Gastrocnemius medialis (tissue), 4 donors: ENCODE results near the gene CUX1. TPM values are rescaled to one million over a fixed set of nuclear protein-coding genes. Genes with fewer than 3 reads are reported as not detected.
"Not testable (repeated sequence)": the region's sequence is repeated elsewhere in the genome, so short reads cannot be mapped to it uniquely, and the experiment has no call there.

Experiments
- ATAC-seq, 2 donors: fragments of 150-250 bp; one replicate each; pipeline ENCODE4 v1.9.1; 2016
- DNase-seq, 2 donors: peaks; one replicate each; pipeline ENCODE4 v3.0.0-alpha.2; 2019
- H3K27ac ChIP-seq, 4 donors: fragments of 200-600 bp; sonication (generic); 1 replicate in 1 of 4; 2 replicates in 3 of 4; pipeline ENCODE4 v1.5.1; 2016 to 2018; ENCODE audit warnings: mild to moderate bottlenecking in 2 of 4, moderate library complexity in 1 of 4
- H3K27me3 ChIP-seq, 3 donors: fragments of 200-600 bp; sonication (generic) in 2 of 3; 1 replicate in 1 of 3; 2 replicates in 2 of 3; pipeline versions ENCODE4 v1.5.1 to v1.6.0; 2016 to 2019; ENCODE audit warnings: mild to moderate bottlenecking in 1 of 3, moderate library complexity in 1 of 3
- H3K36me3 ChIP-seq, 2 donors: fragments of 200-600 bp; sonication (generic) in 1 of 2; one replicate each; pipeline ENCODE4 v1.5.1; 2017 to 2018
- H3K4me1 ChIP-seq, 2 donors: fragments of 200-600 bp; sonication (generic) in 1 of 2; one replicate each; pipeline ENCODE4 v1.5.1; 2016 to 2017; ENCODE audit warnings: mild to moderate bottlenecking in 2 of 2
- H3K4me3 ChIP-seq, 4 donors: fragments of 200-600 bp; sonication (generic) in 3 of 4; 1 replicate in 1 of 4; 2 replicates in 3 of 4; pipeline ENCODE4 v1.5.1; 2016 to 2019; ENCODE audit warnings: mild to moderate bottlenecking in 2 of 4
- H3K9me3 ChIP-seq, 3 donors: fragments of 200-600 bp; sonication (generic) in 2 of 3; 1 replicate in 1 of 3; 2 replicates in 2 of 3; pipeline ENCODE4 v1.5.1; 2016 to 2019
- POLR2A ChIP-seq, 2 donors: fragments of 450-650 bp; IDR thresholded peaks; one replicate each; pipeline ENCODE4 v1.6.1; 2017; ENCODE audit warnings: antibody characterized with exemption in 2 of 2, mild to moderate bottlenecking in 2 of 2, moderate library complexity in 2 of 2
- in situ Hi-C, 4 donors: fragments of 200-750 bp; cut with MboI; loops; one replicate each; pipeline versions ENCODE4 v1.15.0 to v1.8.0; 2017; ENCODE audit warnings: low sequenced_read_pairs in 4 of 4
- intact Hi-C: fragments of 100-400 bp; cut with DNase I; formaldehyde crosslinking; loops from one replicate; pipeline ENCODE4 v1.15.1; 2023; ENCODE audit warnings: low total_unique reads
- total RNA-seq, 4 donors: library from RNA; depleted of rRNA; stranded (reverse); fragments of >200 nt; gene quantifications; one replicate each; pipeline versions ENCODE4 v1.1.0 to v1.2.3, GENCODE V29; 2016
- TF ChIP-seq, protein P1 (sequence below), 5 experiments: fragments of 450-650 bp in 3 of 5; fragments of 200-600 bp in 2 of 5; sonication (generic) in 2 of 5; IDR thresholded peaks in 4 of 5; conservative IDR thresholded peaks in 1 of 5; 1 replicate in 4 of 5; 2 replicates in 1 of 5; pipeline ENCODE4 v1.5.1; 2016 to 2019; ENCODE audit warnings: antibody characterized with exemption in 5 of 5, mild to moderate bottlenecking in 3 of 5, moderate library complexity in 3 of 5

Gene CUX1
- total RNA-seq, 4 donors from 2014 or later, result 44.1 to 57.9 (median 54.9) TPM

- intact Hi-C loops (no loop called here), in situ Hi-C loops (loop anchor here in 1 of 4 donors (10.0 kb wide), 1 partner anchor 88 kb away; no protein-coding TSS in a partner anchor)
- ATAC-seq, result no peak
- H3K9me3 ChIP-seq, result no peaks in the 10 kb centered on the region
- no peaks in the 10 kb centered on the region for H3K27me3 ChIP-seq
- peaks cover 82 to 90% of the 10 kb centered on the region in 2 donors for H3K4me1 ChIP-seq
- peak overlapping the region; percentile 84 to 93 (median 91) for H3K27ac ChIP-seq
- no peak overlapping the region for H3K4me3 ChIP-seq
- DNase-seq, result no peak
- no peaks in the 10 kb centered on the region for H3K36me3 ChIP-seq
- no peak for TF ChIP-seq POLR2A (IDR thresholded peaks at IDR 0.05)
- TF ChIP-seq, protein P1, sequence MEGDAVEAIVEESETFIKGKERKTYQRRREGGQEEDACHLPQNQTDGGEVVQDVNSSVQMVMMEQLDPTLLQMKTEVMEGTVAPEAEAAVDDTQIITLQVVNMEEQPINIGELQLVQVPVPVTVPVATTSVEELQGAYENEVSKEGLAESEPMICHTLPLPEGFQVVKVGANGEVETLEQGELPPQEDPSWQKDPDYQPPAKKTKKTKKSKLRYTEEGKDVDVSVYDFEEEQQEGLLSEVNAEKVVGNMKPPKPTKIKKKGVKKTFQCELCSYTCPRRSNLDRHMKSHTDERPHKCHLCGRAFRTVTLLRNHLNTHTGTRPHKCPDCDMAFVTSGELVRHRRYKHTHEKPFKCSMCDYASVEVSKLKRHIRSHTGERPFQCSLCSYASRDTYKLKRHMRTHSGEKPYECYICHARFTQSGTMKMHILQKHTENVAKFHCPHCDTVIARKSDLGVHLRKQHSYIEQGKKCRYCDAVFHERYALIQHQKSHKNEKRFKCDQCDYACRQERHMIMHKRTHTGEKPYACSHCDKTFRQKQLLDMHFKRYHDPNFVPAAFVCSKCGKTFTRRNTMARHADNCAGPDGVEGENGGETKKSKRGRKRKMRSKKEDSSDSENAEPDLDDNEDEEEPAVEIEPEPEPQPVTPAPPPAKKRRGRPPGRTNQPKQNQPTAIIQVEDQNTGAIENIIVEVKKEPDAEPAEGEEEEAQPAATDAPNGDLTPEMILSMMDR (IDR thresholded peaks at IDR 0.05 in 4 of 5, conservative IDR thresholded peaks at IDR 0.05 in 1 of 5), result no peak
Observed at GRCh38 chr7:101866328-101866727, 48.9 kb downstream of the CUX1 start.

GRCh38 chr7:101867265-101867664 is 49.8 kb downstream of the CUX1 start:
- Histone ChIP-seq H3K4me3 (no peak overlapping the region), H3K36me3 (no peaks in the 10 kb centered on the region), H3K27ac (peak overlapping the region; percentile 84 to 93 (median 91)), H3K4me1 (peaks cover 72 to 84% of the 10 kb centered on the region in 2 donors), H3K27me3 (no peaks in the 10 kb centered on the region), H3K9me3 (no peaks in the 10 kb centered on the region)
- ATAC-seq (no peak), DNase-seq (no peak)
- intact Hi-C loops, result no loop called here
- no peak for TF ChIP-seq POLR2A (IDR thresholded peaks at IDR 0.05)
- TF ChIP-seq, protein P1 (IDR thresholded peaks at IDR 0.05 in 4 of 5, conservative IDR thresholded peaks at IDR 0.05 in 1 of 5), result no peak
- in situ Hi-C loops, result loop anchor here in 1 of 4 donors (10.0 kb wide), 1 partner anchor 88 kb away; no protein-coding TSS in a partner anchor

DNA sequence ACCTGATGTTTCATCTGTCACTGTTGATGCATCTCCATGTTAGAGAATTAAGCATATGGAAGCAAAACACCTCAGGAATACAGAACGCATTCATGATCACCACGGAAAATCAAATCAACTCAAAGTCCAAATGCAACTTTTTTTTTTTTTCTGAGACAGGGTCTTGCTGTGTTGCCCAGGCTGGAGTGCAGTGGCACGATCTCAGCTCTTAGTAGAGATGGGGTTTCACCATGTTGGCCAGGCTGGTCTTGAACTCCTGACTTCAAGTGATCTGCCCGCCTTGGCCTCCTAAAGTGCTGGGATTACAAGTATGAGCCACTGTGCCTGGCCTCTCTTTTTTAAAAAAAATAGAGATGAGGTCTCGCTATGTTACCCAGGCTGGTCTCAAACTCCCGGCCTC is 50.3 kb downstream of the CUX1 start:
- intact Hi-C loops (loop anchor here (2.0 kb wide), 1 partner anchor 33 kb away; no protein-coding TSS in a partner anchor), in situ Hi-C loops (loop anchor here in 1 of 4 donors (10.0 kb wide), 1 partner anchor 87 kb away; no protein-coding TSS in a partner anchor)
- H3K27me3 ChIP-seq, H3K36me3 ChIP-seq, ATAC-seq, DNase-seq, H3K9me3 ChIP-seq, H3K4me3 ChIP-seq: not testable (repeated sequence)
- Histone ChIP-seq H3K4me1 (peaks cover 68 to 83% of the 10 kb centered on the region in 2 donors), H3K27ac (peak overlapping the region; percentile 84 to 93 (median 91))

DNA sequence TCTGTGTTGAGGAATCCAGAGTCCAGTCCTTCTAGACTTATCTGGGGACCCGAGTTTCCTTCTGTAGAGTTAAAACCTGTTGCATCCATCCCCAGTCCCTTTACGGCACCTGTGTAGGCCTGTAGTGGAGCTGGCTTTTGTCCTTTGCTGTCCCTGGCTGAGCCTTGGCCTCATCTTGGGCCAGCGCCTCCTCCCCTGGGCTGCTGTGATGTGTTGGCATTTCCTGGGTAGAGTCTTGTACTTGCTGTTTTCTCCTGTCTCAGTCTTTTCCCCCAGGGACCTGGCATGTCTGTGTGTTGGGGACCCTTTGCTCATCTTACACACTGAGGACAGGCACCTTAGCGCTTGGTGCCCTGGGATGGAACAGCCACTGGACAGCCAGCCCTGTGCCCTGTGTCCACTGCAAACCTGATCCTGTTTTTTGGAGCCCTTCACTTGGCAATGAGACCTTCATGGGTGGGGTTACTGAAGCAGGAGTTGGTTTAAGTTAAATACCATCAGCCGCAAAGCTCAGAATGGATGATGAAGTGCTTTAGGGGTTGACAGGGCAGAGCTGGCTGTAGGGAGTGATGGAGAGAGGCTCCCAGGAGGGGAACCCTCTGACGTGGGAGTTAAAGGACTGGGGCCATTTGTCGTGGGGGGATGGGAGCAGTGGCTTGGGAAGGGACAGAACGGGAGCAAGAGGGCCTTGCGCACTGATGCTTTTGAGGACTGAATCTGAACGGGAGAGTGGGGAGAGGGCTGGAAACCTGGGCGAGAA is 50.9 kb downstream of the CUX1 start:
- in situ Hi-C loops (loop anchor here in 1 of 4 donors (10.0 kb wide), 1 partner anchor 86 kb away; no protein-coding TSS in a partner anchor), intact Hi-C loops (loop anchor here (2.0 kb wide), 1 partner anchor 32 kb away; no protein-coding TSS in a partner anchor)
- no peak overlapping the region for H3K4me3 ChIP-seq
- no peaks in the 10 kb centered on the region for H3K27me3 ChIP-seq
- H3K4me1 ChIP-seq, result peaks cover 61 to 78% of the 10 kb centered on the region in 2 donors
- DNase-seq, result no peak
- ATAC-seq, result no peak
- H3K36me3 ChIP-seq, result no peaks in the 10 kb centered on the region
- TF ChIP-seq, protein P1 (IDR thresholded peaks at IDR 0.05 in 4 of 5, conservative IDR thresholded peaks at IDR 0.05 in 1 of 5), result no peak
- no peak for TF ChIP-seq POLR2A (IDR thresholded peaks at IDR 0.05)
- peak overlapping the region; percentile 84 to 93 (median 91) for H3K27ac ChIP-seq
- no peaks in the 10 kb centered on the region for H3K9me3 ChIP-seq
